Measurements from ENCODE around the gene GOLGA6L2.
"Not testable (repeated sequence)": the region's sequence is repeated elsewhere in the genome, so short reads cannot be mapped to it uniquely, and the experiment has no call there.

Gene GOLGA6L2

DNA sequence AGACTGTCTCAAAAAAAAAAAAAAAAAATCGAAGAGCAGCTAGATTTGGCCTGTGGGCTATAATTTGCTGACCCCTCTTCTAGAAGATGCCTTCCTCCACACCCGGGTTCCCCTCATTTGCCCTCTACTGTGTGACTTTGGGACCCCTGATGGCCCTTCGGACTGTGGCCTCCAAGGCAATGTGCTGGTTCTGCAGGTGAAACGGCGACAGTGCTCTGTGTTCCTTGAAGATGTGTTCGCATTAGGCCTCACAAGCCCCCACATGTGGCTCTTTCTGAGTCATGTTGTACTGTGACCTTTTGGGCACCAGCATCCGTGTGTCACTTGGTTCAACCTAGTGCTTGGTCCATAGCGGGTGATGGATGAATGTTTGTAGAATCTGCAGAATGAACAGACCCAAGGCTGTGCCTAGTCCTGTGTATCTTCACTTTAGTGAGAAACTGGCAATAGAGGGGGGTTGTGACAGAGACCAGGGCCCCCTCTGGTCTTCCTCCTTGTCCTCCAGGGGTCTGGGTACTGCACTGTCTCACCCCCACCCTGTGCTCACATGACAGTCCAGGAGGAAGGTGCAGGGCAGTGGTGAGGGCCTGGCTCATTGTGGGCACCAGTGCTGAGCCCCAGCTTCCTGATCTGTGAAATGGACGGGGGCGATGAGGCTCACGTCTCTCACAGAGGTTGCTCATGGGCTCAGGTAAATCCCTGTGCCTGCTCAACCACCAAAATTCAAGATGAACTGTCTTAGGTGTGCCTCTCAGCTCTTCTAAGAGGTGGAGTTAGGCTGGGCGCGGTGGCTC is 22.7 kb downstream of the GOLGA6L2 start:
- DNase-seq (ENCODE audit: low read depth in 3 of 3): no peak

DNA sequence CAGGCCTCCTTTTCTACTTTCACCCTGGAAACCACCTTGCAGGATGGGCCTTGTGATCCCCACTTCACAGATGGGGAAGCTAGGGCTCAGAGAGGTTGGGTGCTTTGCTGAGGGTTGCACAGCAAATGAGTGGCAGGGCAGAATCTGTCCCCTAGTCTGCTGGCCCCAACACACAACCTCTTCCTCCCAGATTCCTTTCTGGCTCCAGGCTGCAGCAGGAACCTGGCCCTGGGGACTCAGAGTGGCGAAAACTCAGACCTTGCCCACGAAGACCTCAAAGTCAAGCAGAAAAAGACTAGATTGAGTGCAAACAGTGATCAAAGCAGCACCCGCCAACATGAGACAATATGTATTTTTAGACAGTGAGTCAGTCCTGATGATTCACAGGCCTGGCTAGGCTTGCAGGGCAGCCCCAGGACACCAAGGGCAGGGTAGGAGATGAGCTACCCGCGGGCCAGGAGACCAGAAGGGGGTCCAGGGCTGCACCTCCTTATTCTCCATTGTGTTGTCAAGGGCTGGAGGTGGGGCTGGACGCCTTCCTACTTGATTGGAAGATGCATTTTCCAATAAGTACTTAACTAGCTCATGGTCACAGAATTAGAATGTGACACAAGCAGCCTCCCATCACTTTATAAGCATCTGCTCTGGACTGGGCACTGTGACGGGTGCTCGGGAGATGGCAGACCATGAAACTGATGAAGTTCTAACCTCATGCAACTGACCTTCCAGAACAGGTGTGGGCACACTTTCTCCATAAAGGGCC is 23.9 kb downstream of the GOLGA6L2 start:
- no peak for DNase-seq (ENCODE audit: low read depth in 3 of 3)

DNA sequence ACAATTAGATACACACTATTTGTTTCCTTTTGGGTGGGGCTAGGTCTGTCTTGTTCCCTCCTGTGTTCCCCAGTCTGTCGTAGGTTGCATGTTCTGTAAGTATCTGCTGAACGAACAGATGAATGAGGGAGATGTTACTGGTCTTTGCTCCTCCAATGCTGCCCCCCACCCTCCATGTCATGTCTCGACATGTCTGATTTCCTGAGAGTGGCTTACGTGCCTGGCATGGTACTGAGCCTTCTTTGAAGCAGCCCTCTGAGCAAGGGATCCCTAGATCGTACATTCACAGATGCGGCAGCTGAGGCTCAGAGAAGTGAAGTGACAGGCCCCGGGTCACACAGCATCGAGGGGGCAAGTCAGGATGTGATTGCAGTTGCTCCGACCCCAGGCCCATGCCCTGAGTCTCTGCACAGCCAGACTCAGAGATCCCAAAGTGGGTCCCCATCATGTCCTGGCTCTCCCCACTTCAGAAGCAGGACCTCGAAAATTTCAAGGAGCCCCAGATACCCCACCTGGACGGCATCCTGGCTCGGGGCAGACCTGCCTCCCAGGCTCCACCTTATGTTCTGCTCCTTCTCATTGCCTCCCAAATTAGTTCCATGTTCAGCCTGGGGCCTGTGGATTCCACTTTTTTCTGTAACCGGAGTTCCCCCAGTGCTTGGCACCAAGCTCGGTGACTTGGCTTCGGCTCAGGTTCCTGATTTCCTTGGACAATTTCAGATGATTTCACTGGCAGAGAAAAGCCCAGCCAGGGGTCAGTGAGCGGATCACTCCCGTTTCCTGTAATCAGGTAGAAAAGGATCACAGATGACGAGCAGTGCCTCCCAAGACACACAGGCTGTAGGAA is 24.7 kb downstream of the GOLGA6L2 start:
- DNase-seq (ENCODE audit: low read depth in 3 of 3): no peak

DNA sequence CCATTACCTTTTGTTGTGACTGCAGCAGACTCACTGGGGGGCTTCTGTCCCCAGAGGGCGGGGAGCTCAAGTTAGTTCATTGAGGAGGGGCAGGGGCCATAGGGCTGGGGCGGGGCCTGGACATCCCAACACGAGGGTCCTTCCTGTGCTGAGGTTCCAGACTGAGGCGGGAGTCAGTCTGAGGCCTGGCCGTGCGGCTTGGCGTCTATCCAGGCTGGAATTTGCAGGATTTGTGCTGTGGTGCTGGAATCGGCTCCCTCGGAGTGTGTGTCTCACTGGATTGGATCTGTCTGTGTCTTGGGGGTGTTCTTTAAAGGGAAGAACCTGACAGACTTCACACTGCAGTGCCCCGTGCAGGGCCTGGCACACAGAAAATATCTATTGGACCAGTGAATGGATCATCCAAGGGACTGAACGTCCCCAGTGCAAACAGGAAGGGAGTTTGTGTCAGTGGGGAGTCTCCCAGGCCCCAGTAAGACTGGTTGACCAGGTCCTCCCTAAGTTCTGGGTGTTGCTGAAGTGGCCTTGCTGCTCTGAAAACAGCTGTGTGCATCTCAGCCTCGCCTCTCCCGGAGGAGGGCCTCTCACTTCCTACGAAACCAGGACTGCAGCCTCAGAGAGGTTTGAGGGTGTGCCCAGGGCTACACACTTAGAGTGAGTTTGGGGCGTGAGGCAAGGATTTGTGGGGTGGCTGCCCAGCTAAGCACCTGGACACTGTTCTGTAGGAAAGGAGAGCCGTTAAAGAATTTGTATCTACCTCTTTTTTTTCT is 26.1 kb downstream of the GOLGA6L2 start:
- DNase-seq (ENCODE audit: low read depth in 3 of 3): no peak

DNA sequence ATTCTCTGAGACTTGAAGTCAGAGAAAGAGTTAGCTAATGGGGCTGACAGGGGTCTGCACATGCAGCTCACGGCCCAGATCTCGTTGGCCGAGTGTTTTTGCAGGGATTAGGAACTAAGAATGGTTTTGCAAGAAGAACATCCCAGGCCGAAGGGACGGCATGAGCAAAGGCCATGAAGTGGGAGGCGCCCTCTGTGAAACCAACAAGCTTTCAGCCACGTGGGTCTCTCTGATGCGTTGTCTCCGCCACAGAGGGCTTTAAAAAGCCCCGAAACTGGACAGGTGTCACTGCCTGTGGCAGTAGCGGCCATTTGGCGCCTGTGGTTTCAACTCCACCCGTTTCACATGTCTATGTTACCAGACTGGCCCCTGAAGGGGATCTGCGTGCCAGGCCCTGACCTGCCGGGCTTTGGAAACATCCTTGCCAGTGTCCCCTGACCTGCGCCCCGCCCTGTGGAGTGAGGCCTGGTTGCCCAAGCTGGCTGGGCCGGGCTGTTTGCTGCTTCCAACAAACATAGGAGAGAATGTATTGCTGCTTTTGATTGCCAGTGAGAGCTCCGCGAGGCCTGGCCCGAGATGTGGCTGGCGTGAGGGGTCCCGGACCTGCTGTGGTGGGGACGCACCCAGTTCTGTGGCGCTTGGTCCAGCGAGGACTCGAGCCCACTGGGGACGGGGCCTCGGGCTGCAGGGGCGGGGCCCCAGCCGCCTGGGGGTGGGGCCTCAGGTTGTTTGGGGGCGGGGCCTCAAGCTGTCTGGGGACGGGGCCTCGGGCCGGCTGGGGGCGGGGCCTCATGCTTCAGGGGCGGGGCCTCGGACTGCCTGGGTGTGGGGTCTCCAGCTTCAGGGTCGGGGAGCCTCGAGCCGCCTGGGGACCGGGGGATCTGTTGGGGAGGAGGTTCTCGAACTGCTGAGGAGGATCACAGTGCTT is 30.4 kb downstream of the GOLGA6L2 start:
- DNase-seq (ENCODE audit: low read depth in 3 of 3): no peak

DNA sequence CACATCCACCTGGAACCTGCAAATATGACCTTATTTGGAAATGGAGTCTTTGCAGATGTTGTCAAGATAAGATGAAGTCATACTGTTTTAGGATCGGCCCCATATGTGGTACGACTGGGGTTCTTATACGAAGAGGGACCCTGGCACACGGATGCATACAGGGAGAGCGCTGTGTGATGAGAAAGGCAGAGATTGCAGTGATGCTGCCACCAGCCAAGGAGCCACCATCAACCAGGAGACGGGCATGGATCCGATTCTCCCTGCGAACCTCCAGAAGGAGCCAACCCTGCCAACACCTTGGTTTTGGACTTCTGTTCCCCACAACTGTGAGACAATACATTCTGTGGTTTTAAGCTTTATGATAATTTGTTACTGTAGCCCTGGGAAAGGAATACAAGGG is 31.2 kb downstream of the GOLGA6L2 start:
- not testable (repeated sequence) for DNase-seq (ENCODE audit: low read depth in 3 of 3)

DNA sequence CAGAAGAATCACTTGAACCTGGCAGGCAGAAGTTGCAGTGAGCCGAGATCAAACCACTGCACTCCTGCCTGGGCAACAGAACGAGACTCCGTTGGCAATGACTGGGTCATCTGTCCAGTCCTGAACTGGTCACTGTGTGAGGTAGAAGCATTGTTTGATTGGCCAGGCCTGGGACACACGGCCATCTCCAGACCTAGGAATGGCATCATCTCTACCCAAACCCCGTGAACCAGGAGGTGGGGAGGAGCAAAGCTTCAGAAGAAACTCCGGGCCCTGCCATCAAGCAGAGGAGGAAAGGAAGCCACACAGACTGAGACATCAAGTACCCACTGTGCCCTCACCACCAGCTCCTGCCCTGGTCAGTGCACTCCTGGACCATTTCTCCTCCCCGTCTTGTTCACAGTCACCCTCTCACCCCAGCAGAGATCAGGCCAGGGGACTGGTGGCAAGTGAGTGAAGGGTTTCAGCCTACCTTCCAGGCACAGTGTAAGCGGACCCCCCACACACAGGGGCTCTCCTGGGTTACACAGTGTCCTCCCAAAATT is 31.6 kb downstream of the GOLGA6L2 start:
- no peak for DNase-seq (ENCODE audit: low read depth in 3 of 3)

DNA sequence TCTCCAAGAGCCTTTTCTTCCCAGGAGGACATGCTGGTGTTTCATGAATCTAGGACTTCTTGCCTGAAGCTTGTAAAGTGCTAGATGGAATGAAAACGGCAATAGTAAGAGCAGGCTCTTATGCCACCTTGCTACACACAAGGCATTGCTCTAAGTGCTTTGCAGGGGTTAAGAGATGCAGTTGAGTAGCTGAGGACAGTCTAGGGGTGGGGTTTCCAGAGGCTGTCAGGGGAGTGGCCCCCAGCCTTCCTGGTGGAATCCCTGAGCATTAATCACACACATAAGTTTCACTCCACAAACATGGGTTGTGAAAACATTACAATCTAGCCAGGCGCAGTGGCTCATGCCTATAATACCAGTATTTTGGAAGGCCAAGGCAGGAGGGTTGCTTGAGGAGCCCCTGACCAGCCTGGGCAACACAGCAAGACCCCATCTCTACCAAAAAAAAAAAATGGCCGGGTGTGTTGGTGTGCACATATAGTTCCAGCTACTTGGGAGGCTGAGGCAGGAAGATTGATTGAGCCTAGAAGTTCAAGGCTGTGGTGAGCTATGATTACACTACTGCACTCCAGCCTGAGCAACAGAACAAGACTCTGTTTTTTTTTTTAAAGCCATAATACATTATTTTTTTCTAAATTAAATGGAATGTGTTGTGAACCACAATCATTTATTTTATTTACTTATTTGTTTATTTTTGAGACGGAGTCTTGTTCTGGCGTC is 34.0 kb downstream of the GOLGA6L2 start:
- DNase-seq (ENCODE audit: low read depth in 3 of 3): not testable (repeated sequence)

DNA sequence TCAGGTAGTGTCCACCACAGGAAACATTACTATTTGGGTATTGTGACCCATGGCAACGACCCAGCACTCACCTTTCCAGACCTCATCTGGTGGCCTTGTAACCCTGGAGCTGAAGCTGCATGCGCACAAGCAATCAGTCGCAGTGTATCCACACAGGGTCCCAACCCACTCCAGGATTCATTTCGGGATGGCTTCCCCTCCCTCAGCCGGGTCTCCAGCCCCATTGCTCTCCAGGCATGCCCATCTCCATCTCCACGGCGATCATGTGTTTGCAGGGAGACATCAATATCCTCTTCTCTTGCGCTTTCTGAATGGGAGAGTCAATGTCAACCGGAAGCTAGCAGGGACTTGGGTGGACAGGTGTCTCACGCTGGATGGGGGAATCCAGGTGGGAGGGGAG is 35.2 kb downstream of the GOLGA6L2 start:
- DNase-seq (ENCODE audit: low read depth in 3 of 3): no peak

DNA sequence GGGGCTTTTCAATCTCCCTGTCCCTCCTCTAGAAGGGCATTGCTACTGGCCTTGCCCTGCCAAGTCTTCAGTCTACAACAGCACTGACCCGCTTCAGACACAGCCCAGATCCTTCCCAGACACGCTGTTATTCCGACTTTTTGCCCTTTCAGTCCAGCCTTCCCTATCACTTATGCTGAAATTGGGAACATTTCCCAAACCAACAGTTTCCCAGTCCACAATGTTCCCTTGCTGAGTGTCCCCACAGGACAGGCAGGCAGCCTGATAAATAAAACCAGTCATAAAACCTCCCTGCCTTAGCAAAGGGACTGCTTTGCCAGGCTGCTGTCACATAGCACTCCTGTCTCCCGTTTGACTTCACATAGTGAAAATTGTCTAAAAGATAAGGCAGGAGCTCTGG is 43.5 kb downstream of the GOLGA6L2 start:
- no peak for DNase-seq (ENCODE audit: low read depth in 3 of 3)

DNA sequence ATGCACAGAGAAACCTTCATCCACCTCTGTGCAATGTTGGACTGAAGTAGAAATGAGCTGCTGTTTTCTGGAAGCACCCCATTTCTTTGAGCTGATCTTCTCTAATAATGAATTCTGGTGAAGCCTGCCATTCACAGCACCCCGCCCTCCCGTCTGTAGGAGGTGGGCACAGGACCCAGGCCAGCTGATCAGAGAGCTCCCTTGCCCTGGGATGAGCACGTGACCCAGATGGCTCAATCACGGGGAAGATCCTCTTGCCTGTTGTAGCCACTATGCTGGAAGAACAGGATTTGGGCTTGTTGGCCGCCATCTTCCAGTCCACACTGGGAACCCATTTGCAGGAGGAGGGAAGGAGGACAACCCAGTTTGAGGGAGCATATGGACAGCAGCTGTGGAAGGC is 44.5 kb downstream of the GOLGA6L2 start:
- no peak for DNase-seq (ENCODE audit: low read depth in 3 of 3)

DNA sequence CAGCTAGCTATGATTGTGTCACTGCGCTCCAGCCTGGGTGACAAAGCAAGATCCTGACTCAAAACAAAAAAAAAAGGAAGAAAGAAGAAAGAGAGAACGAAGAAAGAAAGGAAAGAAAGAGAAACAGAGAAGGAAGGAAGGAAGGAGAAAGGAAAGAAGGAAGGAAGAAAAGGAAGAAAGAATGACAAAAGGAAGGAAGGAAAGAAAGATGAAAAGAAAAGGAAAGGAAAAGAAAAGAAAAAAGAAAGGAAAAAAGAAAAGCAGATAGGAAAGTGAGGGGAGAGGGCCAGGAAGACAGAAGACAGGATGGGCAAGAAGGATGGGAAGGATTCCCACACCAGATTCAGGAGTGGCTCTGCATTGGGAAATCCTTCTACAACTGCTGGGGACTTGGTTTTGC is 44.9 kb downstream of the GOLGA6L2 start:
- no peak for DNase-seq (ENCODE audit: low read depth in 3 of 3)

DNA sequence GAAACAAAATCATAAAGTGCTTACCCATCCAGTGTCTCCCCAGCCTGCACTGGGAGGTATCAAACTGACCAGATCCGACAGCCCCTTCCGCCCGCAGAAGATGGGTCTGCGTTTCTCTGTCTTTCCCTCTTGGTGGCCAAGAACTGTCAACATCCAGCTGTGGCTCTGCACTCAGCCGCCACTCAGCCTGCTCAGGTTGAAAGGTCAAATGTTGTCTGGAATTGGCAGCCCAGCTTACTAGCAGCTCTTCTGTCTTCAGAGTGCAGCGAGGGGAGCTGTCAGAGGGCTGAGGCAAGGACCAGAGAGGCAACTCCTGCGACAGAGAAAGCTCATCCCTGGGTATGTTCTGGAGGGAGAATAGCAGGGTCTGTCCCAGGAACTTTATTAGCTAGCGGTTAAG is 45.4 kb downstream of the GOLGA6L2 start:
- DNase-seq (ENCODE audit: low read depth in 3 of 3): no peak

DNA sequence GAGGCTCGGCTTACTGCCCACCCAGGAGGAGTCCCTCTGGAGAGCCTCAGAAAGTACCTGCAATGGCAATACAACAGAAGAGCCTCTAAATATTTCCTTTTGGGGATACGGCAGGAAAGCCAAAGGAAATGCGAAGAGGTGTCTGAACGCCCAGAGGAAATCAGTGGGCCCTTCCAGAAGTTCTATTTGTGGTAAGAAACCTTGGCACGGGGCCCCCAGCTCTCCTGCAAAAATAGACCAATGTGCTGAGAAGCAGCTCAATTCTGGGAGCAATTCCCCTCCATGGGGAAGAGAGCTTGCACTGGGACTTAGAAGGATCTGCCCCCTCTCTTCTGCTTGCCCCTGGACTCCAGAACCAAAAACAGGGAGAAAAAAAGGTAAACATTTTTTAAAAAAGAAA is 47.8 kb downstream of the GOLGA6L2 start:
- DNase-seq (ENCODE audit: low read depth in 3 of 3): not testable (repeated sequence)

DNA sequence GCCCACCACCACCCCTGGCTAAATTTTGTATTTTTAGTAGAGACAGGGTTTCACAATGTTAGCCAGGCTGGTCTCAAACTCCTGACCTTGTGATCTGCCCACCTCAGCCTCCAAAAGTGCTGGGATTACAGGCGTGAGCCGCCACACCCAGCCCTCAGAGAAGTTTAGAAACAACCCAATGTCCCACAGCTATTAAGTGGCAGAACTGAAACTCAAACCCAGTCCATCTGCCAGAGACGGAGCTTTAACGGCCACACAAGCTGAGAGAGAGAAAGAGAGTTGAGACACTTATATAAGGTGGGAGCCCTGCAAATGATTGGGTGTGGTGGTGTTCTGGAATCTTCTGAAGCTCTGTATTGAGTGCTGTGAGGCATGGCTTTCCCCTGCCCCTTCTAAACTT is 48.7 kb downstream of the GOLGA6L2 start:
- not testable (repeated sequence) for DNase-seq (ENCODE audit: low read depth in 3 of 3)

DNA sequence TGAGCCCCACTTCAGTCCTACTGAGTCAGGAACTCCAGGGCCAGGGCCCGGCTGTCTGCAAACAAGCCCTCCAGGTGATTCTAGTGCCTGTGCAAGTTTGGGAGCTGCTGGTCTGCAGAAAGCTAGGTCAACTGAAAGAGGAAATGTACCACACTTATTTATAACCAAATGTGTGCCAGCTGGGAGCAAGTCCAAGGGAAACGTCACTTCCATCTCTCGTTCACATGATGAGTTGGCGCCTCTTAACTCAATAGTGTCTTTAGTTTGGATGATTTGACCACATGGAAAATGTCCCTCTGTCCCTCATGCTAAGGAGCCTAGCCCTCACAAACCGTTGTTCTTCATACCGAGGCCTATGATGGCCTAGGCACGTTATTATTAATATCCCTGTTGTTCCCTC is 49.3 kb downstream of the GOLGA6L2 start:
- no peak for DNase-seq (ENCODE audit: low read depth in 3 of 3)

DNA sequence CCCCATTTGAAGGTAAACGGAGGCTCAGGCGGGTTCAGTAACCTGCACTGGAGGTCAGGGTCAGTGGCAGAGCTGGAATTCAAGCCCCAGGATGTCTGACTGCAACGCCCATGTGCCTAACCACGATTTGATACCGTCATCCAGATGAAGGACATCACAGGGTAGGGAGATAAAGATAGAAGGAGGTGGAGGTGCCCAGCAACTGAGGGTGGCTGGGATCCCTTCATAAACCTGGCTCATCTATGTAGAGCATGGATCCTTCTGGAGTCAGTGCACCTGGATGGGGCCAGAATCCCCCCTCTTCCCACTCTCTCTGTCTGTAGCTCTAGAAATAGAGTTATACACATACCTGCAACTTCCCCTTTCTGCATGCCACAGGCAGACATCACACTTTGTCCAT is 51.2 kb downstream of the GOLGA6L2 start:
- DNase-seq (ENCODE audit: low read depth in 3 of 3): no peak

DNA sequence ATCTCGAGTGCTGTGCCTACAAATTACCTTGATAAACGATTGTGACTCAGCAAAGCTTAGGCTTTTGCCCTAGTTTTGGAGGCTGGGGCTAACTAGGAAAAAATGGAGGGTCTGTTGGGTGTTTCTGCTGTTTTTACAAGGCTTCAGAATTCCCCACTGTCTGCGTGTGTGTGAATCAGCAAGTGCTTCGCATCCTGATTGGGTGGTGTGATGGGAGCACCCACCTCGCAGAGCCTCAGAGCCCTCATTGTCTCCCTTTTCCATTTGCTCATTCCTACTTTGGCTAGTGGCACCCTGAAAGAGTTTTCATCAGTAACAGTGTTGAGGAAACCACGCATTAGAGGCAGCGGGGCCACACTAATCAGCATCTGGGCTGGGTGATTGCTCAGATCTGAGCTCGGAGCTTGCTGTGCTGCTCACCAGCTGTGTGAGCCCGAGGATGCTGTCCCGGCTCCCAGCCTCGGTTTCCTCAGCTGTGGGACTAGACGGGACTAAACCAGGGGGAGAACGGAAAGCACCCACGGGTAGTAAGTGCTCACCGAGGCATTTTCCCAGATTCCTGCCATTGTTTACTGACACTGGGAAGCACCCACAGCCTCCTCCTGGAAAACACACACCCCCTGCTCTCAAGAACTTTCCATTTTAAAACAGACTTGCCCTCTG is 51.9 kb downstream of the GOLGA6L2 start:
- DNase-seq (ENCODE audit: low read depth in 3 of 3): no peak

Measured in stimulated activated CD4-positive, alpha-beta T cell treated with anti-CD3 and anti-CD28 coated beads, TNF-alpha, amount 100 ng/mL, for 4 hours (primary cell).